DOHH2 (cell line): Measurements from ENCODE around the gene SLC35B2.
A peak's percentile ranks its signal among the peaks of the same experiment; 100 is the strongest.

Source experiments
- H3F3A ChIP-seq: fragments of 200-600 bp; sonication (generic), shearing (Covaris generic); 2 replicates; pipeline ENCODE4 v1.6.0; 2016; ENCODE audit warnings: antibody characterized with exemption, mild to moderate bottlenecking; ENCODE audit not compliant: control insufficient read depth, insufficient read depth
- H3K27ac ChIP-seq: fragments of 200-600 bp; sonication (generic); 2 replicates; pipeline ENCODE4 v1.5.1; 2014; ENCODE audit warnings: low read depth, mild to moderate bottlenecking, low read length, moderate library complexity
- H3K27me3 ChIP-seq: fragments of 200-600 bp; sonication (generic); 2 replicates; pipeline ENCODE4 v1.6.1; 2014; ENCODE audit warnings: mild to moderate bottlenecking, low read length, mixed read lengths; ENCODE audit not compliant: control insufficient read depth
- H3K36me3 ChIP-seq: fragments of 200-600 bp; sonication (generic); 2 replicates; pipeline ENCODE4 v1.6.1; 2014; ENCODE audit warnings: mild to moderate bottlenecking, low read length, moderate library complexity, mixed read lengths; ENCODE audit not compliant: control insufficient read depth
- H3K4me1 ChIP-seq: fragments of 200-600 bp; sonication (generic); 2 replicates; pipeline ENCODE4 v1.6.1; 2014; ENCODE audit warnings: mild to moderate bottlenecking, low read length, mixed read lengths; ENCODE audit not compliant: control insufficient read depth
- H3K4me2 ChIP-seq: fragments of 200-600 bp; sonication (generic); 2 replicates; pipeline ENCODE4 v1.6.0; 2014; ENCODE audit warnings: mild to moderate bottlenecking, low read length, moderate library complexity
- H3K4me3 ChIP-seq: fragments of 200-600 bp; sonication (generic); 2 replicates; pipeline ENCODE4 v1.5.1; 2014; ENCODE audit warnings: mild to moderate bottlenecking, low read length, mixed read lengths
- H3K79me2 ChIP-seq: fragments of 200-600 bp; sonication (generic); 2 replicates; pipeline ENCODE4 v1.6.1; 2014; ENCODE audit warnings: mild to moderate bottlenecking, low read length, mixed read lengths; ENCODE audit not compliant: control insufficient read depth
- H3K9me2 ChIP-seq: fragments of 200-600 bp; sonication (generic); replicated peaks from 2 replicates; pipeline ENCODE4 v1.6.1; 2014; ENCODE audit warnings: mild to moderate bottlenecking, low read length, mixed read lengths; ENCODE audit not compliant: control insufficient read depth
- H3K9me3 ChIP-seq: fragments of 200-600 bp; sonication (generic); 2 replicates; pipeline ENCODE4 v1.6.1; 2014; ENCODE audit warnings: antibody characterized with exemption, low read length, mixed read lengths; ENCODE audit not compliant: control insufficient read depth, insufficient read depth
- H4K20me1 ChIP-seq: fragments of 200-600 bp; sonication (generic); 2 replicates; pipeline ENCODE4 v1.6.0; 2014; ENCODE audit warnings: low read depth, mild to moderate bottlenecking, antibody characterized with exemption, low read length, moderate library complexity; ENCODE audit not compliant: control insufficient read depth, insufficient read depth
- CTCF ChIP-seq: fragments of 200-600 bp; sonication (generic); IDR thresholded peaks from one replicate; pipeline ENCODE4 v1.5.1; 2014; ENCODE audit warnings: antibody characterized with exemption, mild to moderate bottlenecking, low read depth, low read length; ENCODE audit not compliant: poor library complexity, severe bottlenecking
- EZH2phosphoT487 ChIP-seq: fragments of 200-600 bp; sonication (generic); IDR thresholded peaks from 2 replicates; pipeline ENCODE4 v1.6.1; 2017; ENCODE audit warnings: borderline replicate concordance, mild to moderate bottlenecking, antibody characterized with exemption, low read length, moderate library complexity, mixed read lengths

The SLC35B2 gene

GRCh38 chr6:44226368-44227147, 30.8 kb downstream of the SLC35B2 start:
- Histone ChIP-seq H3K27ac (no peak overlapping the region), H3K9me3 (no peaks in the 10 kb centered on the region), H3K4me2 (peak overlapping the region; percentile 96), H3K79me2 (peaks cover 49% of the 10 kb centered on the region), H3K27me3 (no peaks in the 10 kb centered on the region), H3K4me1 (peaks cover 41% of the 10 kb centered on the region), H3K9me2 (no peaks in the 10 kb centered on the region), H3F3A (no peaks in the 10 kb centered on the region), H4K20me1 (peaks cover 12% of the 10 kb centered on the region; the same call in 1 of the 2 replicates), H3K4me3 (peak overlapping the region; percentile 87; the same call in 1 of the 2 replicates), H3K36me3 (peaks cover 64% of the 10 kb centered on the region)
- TF ChIP-seq CTCF: no peak
- TF ChIP-seq EZH2phosphoT487: no peak

- Histone ChIP-seq H3K4me2 (peak overlapping the region; percentile 96), H3K36me3 (peaks cover 57% of the 10 kb centered on the region), H3K4me3 (peak overlapping the region; percentile 87), H3K27me3 (no peaks in the 10 kb centered on the region), H3K79me2 (peaks cover 49% of the 10 kb centered on the region), H3F3A (peaks cover 4% of the 10 kb centered on the region), H3K4me1 (peaks cover 48% of the 10 kb centered on the region), H3K9me3 (no peaks in the 10 kb centered on the region), H3K9me2 (no peaks in the 10 kb centered on the region), H4K20me1 (peaks cover 12% of the 10 kb centered on the region; the same call in 1 of the 2 replicates), H3K27ac (peak overlapping the region; percentile 3; the same call in 1 of the 2 replicates)
- TF ChIP-seq CTCF (no peak), EZH2phosphoT487 (no peak)
Observed at GRCh38 chr6:44225579-44226325, 31.6 kb downstream of the SLC35B2 start.

- Histone ChIP-seq H3K36me3 (peaks cover 49% of the 10 kb centered on the region), H3K79me2 (peaks cover 49% of the 10 kb centered on the region), H3K9me3 (no peaks in the 10 kb centered on the region), H3K4me2 (peak overlapping the region; percentile 96), H3K4me1 (peaks cover 51% of the 10 kb centered on the region), H4K20me1 (peaks cover 12% of the 10 kb centered on the region; the same call in 1 of the 2 replicates), H3K9me2 (no peaks in the 10 kb centered on the region), H3F3A (peaks cover 9% of the 10 kb centered on the region), H3K27ac (no peak overlapping the region), H3K4me3 (peak overlapping the region; percentile 87), H3K27me3 (no peaks in the 10 kb centered on the region)
- TF ChIP-seq EZH2phosphoT487 (no peak), CTCF (no peak)
Observed at GRCh38 chr6:44224965-44225305, 32.4 kb downstream of the SLC35B2 start.
